Astrocyte of the spinal cord (primary cell): ENCODE results near the gene DNAH8.

Source experiments
- DNase-seq: peaks from one replicate; pipeline ENCODE4 v3.0.0; 2011; ENCODE audit warnings: low read depth, low spot score
- H3K4me3 ChIP-seq: 2 replicates; pipeline ENCODE4 v1.5.1; 2011; ENCODE audit warnings: low read depth, mild to moderate bottlenecking, low read length, moderate library complexity
- in situ Hi-C: cut with HindIII; loops from 2 replicates; pipeline ENCODE4 v1.10.0; 2017; ENCODE audit warnings: low sequenced_read_pairs
- TF ChIP-seq, protein P1 (sequence below): IDR thresholded peaks from 2 replicates; pipeline ENCODE4 v1.5.1; 2012; ENCODE audit warnings: low read depth, mild to moderate bottlenecking, low read length, inconsistent platforms

The DNAH8 gene

DNA sequence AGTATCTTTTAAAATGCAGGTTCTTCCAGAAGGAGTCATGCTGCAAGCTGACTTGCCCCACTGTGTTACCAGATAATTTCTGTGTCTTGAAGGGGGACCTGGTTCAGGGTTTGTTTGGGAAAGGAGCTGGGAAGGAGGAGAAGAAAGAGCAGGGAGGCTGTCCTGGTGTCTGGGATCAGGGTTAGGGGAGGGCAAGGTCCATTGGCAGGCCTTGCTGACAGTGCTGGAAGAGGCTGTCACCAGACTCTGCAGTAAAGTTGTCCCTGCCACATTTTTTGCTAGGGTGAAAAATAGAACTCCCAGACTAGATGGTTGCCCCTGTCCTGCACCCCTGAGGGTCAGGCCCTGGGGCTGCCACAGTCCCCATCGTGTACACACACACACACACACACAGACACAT lies 348.4 kb downstream of the DNAH8 start:
- no peak overlapping the region for H3K4me3 ChIP-seq
- TF ChIP-seq, protein P1, sequence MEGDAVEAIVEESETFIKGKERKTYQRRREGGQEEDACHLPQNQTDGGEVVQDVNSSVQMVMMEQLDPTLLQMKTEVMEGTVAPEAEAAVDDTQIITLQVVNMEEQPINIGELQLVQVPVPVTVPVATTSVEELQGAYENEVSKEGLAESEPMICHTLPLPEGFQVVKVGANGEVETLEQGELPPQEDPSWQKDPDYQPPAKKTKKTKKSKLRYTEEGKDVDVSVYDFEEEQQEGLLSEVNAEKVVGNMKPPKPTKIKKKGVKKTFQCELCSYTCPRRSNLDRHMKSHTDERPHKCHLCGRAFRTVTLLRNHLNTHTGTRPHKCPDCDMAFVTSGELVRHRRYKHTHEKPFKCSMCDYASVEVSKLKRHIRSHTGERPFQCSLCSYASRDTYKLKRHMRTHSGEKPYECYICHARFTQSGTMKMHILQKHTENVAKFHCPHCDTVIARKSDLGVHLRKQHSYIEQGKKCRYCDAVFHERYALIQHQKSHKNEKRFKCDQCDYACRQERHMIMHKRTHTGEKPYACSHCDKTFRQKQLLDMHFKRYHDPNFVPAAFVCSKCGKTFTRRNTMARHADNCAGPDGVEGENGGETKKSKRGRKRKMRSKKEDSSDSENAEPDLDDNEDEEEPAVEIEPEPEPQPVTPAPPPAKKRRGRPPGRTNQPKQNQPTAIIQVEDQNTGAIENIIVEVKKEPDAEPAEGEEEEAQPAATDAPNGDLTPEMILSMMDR = no peak
- in situ Hi-C loops = no loop called here
- DNase-seq = no peak

DNA sequence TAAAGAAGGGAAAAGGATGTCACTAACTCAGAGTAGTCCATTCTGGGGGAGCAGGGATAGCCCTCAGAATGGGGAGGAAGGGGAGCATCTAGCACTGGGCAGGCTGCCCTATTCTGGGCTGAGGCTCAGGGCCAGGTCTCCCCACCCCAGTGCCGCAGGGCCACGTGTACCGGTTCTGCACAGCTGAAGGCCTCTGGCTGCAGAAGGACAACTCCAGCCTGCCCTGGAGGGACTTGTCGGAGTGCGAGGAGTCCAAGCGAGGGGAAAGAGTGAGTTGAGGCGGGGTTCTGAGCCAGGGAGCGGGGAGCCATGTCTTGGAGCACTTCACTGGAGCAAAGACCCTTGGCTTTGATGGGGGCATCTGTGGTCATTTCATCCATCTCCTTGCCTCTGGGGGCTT lies 350.4 kb downstream of the DNAH8 start:
- TF ChIP-seq, protein P1 = no peak
- H3K4me3 ChIP-seq = no peak overlapping the region
- in situ Hi-C loops = no loop called here
- DNase-seq = no peak

DNA sequence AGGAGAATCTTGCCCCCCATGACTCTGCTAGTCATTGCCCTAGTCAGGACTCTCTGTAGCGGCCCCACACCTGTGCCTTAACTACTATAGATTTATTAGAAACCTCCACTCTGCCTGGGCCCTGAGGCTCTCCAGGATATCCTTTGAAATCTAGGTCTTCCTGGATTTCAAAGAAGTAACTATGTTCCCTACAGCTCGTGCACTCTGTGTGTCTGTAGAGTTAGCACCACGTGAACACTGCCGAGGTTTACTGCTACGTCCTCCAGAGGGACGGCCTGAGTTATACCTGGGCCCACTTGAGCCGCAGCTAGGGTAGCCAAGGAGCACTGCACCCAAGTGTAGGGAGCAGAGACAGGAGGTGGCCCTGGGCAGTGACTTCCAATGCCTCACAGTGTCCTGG lies 353.3 kb downstream of the DNAH8 start:
- no peak for DNase-seq
- H3K4me3 ChIP-seq = no peak overlapping the region
- in situ Hi-C loops = no loop called here
- TF ChIP-seq, protein P1 = no peak

DNA sequence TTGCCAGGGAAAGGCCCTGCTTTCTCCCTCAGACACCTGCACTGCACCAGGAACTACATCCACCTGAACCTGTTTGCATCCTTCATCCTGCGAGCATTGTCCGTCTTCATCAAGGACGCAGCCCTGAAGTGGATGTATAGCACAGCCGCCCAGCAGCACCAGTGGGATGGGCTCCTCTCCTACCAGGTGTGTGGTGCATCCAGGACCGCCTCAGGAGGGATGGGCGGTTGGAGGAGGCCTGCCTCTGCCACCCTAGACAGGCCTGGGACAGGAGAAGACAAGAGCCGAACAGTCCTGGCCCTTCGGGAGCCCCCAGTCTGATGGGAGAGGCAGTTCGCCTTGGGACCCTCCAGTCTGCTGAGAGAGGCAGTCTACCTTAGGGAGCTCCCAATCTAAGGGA lies 357.7 kb downstream of the DNAH8 start:
- H3K4me3 ChIP-seq = no peak overlapping the region
- no peak for DNase-seq
- TF ChIP-seq, protein P1 = no peak
- in situ Hi-C loops = no loop called here

DNA sequence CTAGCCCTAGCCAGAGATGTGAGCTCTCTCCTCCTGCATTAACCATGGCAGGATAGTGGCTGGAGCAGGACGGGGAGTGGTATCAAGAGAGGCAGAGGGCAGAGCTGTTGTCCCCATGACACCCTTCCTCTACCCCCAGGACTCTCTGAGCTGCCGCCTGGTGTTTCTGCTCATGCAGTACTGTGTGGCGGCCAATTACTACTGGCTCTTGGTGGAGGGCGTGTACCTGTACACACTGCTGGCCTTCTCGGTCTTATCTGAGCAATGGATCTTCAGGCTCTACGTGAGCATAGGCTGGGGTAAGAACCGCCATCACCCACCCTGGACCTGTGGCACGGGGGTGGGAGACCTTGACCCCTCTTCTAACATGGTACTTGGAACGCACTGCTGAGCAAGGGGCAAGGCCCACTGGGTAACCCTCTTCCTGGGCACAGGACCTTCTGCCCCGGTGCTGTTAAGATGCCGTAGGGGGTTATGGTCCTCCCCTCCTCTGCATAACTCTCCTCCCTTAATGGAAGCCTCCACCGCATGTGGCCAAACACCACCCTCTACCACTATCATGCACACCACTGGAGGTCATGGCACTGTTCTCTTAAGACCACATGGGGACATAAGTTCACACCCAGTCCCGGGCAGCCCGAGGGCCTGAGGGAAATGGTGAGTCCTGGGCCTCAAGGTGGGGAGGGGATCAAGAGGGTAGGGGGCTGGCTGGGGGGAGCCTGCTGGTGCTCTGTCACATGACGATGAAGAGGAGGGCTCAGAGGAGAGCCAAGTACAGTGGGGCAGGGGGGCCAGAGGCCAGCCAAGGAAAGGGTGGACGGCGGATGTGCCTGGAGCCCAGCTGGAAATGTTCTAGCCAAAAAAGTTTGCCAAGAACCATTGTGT lies 358.6 kb downstream of the DNAH8 start:
- in situ Hi-C loops = no loop called here
- no peak for DNase-seq
- no peak overlapping the region for H3K4me3 ChIP-seq
- TF ChIP-seq, protein P1 = no peak

DNA sequence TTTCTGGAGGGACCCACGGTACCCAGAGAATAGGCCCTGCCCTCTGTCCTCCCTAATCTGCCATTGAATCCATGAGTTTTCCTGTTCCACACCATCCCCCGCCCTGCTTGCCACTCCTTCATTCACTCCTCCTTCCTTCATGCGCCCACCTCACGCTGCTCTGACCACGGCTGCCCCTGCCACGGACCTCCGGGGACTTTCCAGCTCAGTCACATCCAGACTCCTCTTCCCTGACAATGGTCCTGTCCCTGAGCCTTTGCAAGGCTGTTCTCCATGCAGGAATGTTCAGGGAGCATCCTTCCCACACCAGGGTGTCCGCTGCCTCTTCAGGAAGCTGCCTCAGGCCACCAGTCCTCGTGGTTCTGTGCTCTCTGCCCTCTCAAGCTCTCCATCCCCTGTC lies 359.4 kb downstream of the DNAH8 start:
- TF ChIP-seq, protein P1 = no peak
- DNase-seq = no peak
- no peak overlapping the region for H3K4me3 ChIP-seq
- in situ Hi-C loops = no loop called here
